Chondrocyte (in vitro differentiated cells): ENCODE data around the gene IL34. TPM values are rescaled to one million over a fixed set of nuclear protein-coding genes. Genes with fewer than 3 reads are reported as not detected.

ENCODE experiments used
- DNase-seq: peaks from one replicate; pipeline ENCODE4 v3.0.0; 2021; ENCODE audit warnings: mixed read lengths, low spot score
- H3K27ac Mint-ChIP-seq: one replicate; pipeline ENCODE4 v1.8.0; 2021; ENCODE audit warnings: mild to moderate bottlenecking, moderate library complexity, mixed read lengths; ENCODE audit not compliant: unreplicated experiment
- H3K27me3 Mint-ChIP-seq: 2 replicates; pipeline ENCODE4 v1.8.0; 2021; ENCODE audit warnings: low read depth, mixed read lengths
- H3K36me3 Mint-ChIP-seq: 2 replicates; pipeline ENCODE4 v1.8.0; 2021; ENCODE audit warnings: low read depth, mixed read lengths
- H3K4me1 Mint-ChIP-seq: 2 replicates; pipeline ENCODE4 v1.8.0; 2021; ENCODE audit warnings: low read depth, mild to moderate bottlenecking, mixed read lengths
- H3K4me3 Mint-ChIP-seq: one replicate; pipeline ENCODE4 v1.8.0; 2021; ENCODE audit warnings: mild to moderate bottlenecking, moderate library complexity, mixed read lengths; ENCODE audit not compliant: unreplicated experiment
- H3K9me3 Mint-ChIP-seq: 2 replicates; pipeline ENCODE4 v1.8.0; 2021; ENCODE audit warnings: low read depth, mixed read lengths
- CTCF ChIP-seq: fragments of 200-600 bp; sonication (generic); IDR thresholded peaks from 2 replicates; pipeline ENCODE4 v1.5.0; 2021; ENCODE audit warnings: antibody characterized with exemption, mild to moderate bottlenecking, moderate library complexity
- total RNA-seq: library from RNA; stranded (reverse); gene quantifications from 3 replicates; pipeline ENCODE4 v1.2.1, GENCODE V29; 2021

Gene IL34
- total RNA-seq, 1 donor from 2014 or later = 20.8 TPM

- TF ChIP-seq CTCF = no peak
- H3K9me3 Mint-ChIP-seq = no peaks in the 10 kb centered on the region
- H3K27me3 Mint-ChIP-seq = no peaks in the 10 kb centered on the region
- peaks cover 92% of the 10 kb centered on the region for H3K4me1 Mint-ChIP-seq
- peak overlapping the region; percentile 100 for H3K27ac Mint-ChIP-seq
- no peak for DNase-seq
- H3K4me3 Mint-ChIP-seq = no peak overlapping the region
- H3K36me3 Mint-ChIP-seq = peaks cover 4% of the 10 kb centered on the region
Measured at GRCh38 chr16:70694088-70694867, 47.9 kb downstream of the IL34 start.

GRCh38 chr16:70694868-70695218 is 48.5 kb downstream of the IL34 start:
- Mint-ChIP-seq H3K4me3 (no peak overlapping the region), H3K36me3 (peaks cover 4% of the 10 kb centered on the region), H3K9me3 (no peaks in the 10 kb centered on the region), H3K27me3 (no peaks in the 10 kb centered on the region), H3K4me1 (peaks cover 94% of the 10 kb centered on the region), H3K27ac (peak overlapping the region; percentile 100)
- DNase-seq = no peak
- no peak for TF ChIP-seq CTCF

- no peak overlapping the region for H3K4me3 Mint-ChIP-seq
- H3K36me3 Mint-ChIP-seq = peaks cover 4% of the 10 kb centered on the region
- H3K9me3 Mint-ChIP-seq = no peaks in the 10 kb centered on the region
- H3K27ac Mint-ChIP-seq = peak overlapping the region; percentile 100
- no peak for DNase-seq
- H3K4me1 Mint-ChIP-seq = peaks cover 94% of the 10 kb centered on the region
- peak; percentile 49 for TF ChIP-seq CTCF
- no peaks in the 10 kb centered on the region for H3K27me3 Mint-ChIP-seq
Measured at GRCh38 chr16:70695331-70696070, 49.1 kb downstream of the IL34 start.

GRCh38 chr16:70696355-70696754 is 50.0 kb downstream of the IL34 start:
- Mint-ChIP-seq H3K27ac (peak overlapping the region; percentile 100), H3K27me3 (no peaks in the 10 kb centered on the region), H3K36me3 (peaks cover 4% of the 10 kb centered on the region), H3K9me3 (no peaks in the 10 kb centered on the region), H3K4me3 (no peak overlapping the region), H3K4me1 (peaks cover 94% of the 10 kb centered on the region)
- TF ChIP-seq CTCF = no peak
- no peak for DNase-seq

- Mint-ChIP-seq H3K27me3 (no peaks in the 10 kb centered on the region), H3K9me3 (no peaks in the 10 kb centered on the region), H3K4me3 (no peak overlapping the region), H3K36me3 (peaks cover 4% of the 10 kb centered on the region), H3K4me1 (peaks cover 94% of the 10 kb centered on the region), H3K27ac (peak overlapping the region; percentile 100)
- no peak for DNase-seq
- TF ChIP-seq CTCF = no peak
Measured at GRCh38 chr16:70696952-70697593, 50.7 kb downstream of the IL34 start.
